CD4-positive, alpha-beta T cell (primary cell): Measurements from ENCODE around the gene CPNE4. TPM values are rescaled to one million over a fixed set of nuclear protein-coding genes. Genes with fewer than 3 reads are reported as not detected.

ENCODE experiments used
- ATAC-seq: fragments of 200-7000 bp; cut with Tn5 transposase; one replicate; pipeline ENCODE4 v1.10.0; 2022; ENCODE audit warnings: mild to moderate bottlenecking; ENCODE audit not compliant: poor library complexity
- CTCF ChIA-PET: fragments of 350-600 bp; sonication (Branson Sonifier 250); formaldehyde crosslinking; loops from one replicate; lab custom pipeline; 2021; ENCODE audit warnings: antibody characterized with exemption, inconsistent platforms; lab: Charles Lee
- POLR2A ChIA-PET: fragments of 350-600 bp; sonication (Branson Sonifier 250); formaldehyde crosslinking; loops from one replicate; lab custom pipeline; 2021; ENCODE audit warnings: antibody characterized with exemption, inconsistent platforms; lab: Charles Lee
- DNase-seq, 14 experiments: peaks; one replicate each; pipeline ENCODE4 v3.0.0-alpha.2; 2013 to 2020; ENCODE audit warnings: mixed read lengths in 2 of 14
- H3K27ac ChIP-seq, 2 donors: one replicate each; pipeline versions ENCODE4 v1.5.1 to v1.7.0; 2013; ENCODE audit warnings: low read length in 2 of 2, low read depth in 1 of 2, mild to moderate bottlenecking in 1 of 2
- H3K27me3 ChIP-seq, 2 experiments: 1 replicate in 1 of 2; 2 replicates in 1 of 2; pipeline versions ENCODE4 v1.6.1 to v1.7.0; 2013; ENCODE audit warnings: low read length in 2 of 2, control low read depth in 1 of 2, mild to moderate bottlenecking in 1 of 2, moderate library complexity in 1 of 2; ENCODE audit not compliant: insufficient read depth in 2 of 2, control insufficient read depth in 1 of 2
- H3K36me3 ChIP-seq: one replicate; pipeline ENCODE4 v1.6.1; 2013; ENCODE audit warnings: low read length, control low read depth; ENCODE audit not compliant: insufficient read depth
- H3K4me1 ChIP-seq: one replicate; pipeline ENCODE4 v1.6.1; 2013; ENCODE audit warnings: low read length, control low read depth; ENCODE audit not compliant: insufficient read depth
- H3K4me3 ChIP-seq: one replicate; pipeline ENCODE4 v1.5.1; 2013; ENCODE audit warnings: mild to moderate bottlenecking, low read length, moderate library complexity
- H3K9me3 ChIP-seq, 2 experiments: 1 replicate in 1 of 2; 2 replicates in 1 of 2; pipeline versions ENCODE4 v1.6.1 to v1.7.0; 2013; ENCODE audit warnings: low read length in 2 of 2, mild to moderate bottlenecking in 2 of 2, control low read depth in 1 of 2, moderate library complexity in 1 of 2; ENCODE audit not compliant: control insufficient read depth in 1 of 2, insufficient read depth in 1 of 2
- H3K27ac Mint-ChIP-seq: one replicate; pipeline ENCODE4 v1.8.0; 2020; ENCODE audit warnings: mixed read lengths
- H3K27me3 Mint-ChIP-seq: one replicate; pipeline ENCODE4 v1.8.0; 2021; ENCODE audit warnings: mixed read lengths
- H3K36me3 Mint-ChIP-seq: one replicate; pipeline ENCODE4 v1.8.0; 2021; ENCODE audit warnings: low read depth, mixed read lengths
- H3K4me1 Mint-ChIP-seq: one replicate; pipeline ENCODE4 v1.8.0; 2021; ENCODE audit warnings: low read depth, mixed read lengths
- H3K4me3 Mint-ChIP-seq: one replicate; pipeline ENCODE4 v1.8.0; 2020; ENCODE audit warnings: mild to moderate bottlenecking, mixed read lengths
- H3K9me3 Mint-ChIP-seq: one replicate; pipeline ENCODE4 v1.8.0; 2020; ENCODE audit warnings: mixed read lengths
- CTCF ChIP-seq: fragments of 200-600 bp; IDR thresholded peaks from one replicate; pipeline ENCODE4 v1.8.0; 2022; ENCODE audit warnings: antibody characterized with exemption, mild to moderate bottlenecking
- intact Hi-C, 2 experiments: fragments of 100-400 bp; cut with DNase I in 1 of 2; cut with micrococcal nuclease in 1 of 2; formaldehyde crosslinking; loops; one replicate each; pipeline versions ENCODE4 v1.15.1 to v1.9.0; 2023 to 2025; cut with DNase I, micrococcal nuclease
- total RNA-seq, 174 experiments: library from RNA in 2 of 174; stranded (reverse) in 2 of 174; gene quantifications; one replicate each; pipeline ENCODE4 v1.2.3 and lab custom pipeline; 2021 to 2026

CPNE4 gene
- total RNA-seq, 2 experiments from 2014 or later: not detected

GRCh38 chr3:131933665-131934064 lies 101.1 kb downstream of the CPNE4 start:
- H3K27ac Mint-ChIP-seq: no peak overlapping the region
- peaks cover 3% of the 10 kb centered on the region for H3K9me3 Mint-ChIP-seq
- H3K27me3 Mint-ChIP-seq: no peaks in the 10 kb centered on the region
- CTCF ChIA-PET: no interaction called here
- H3K4me3 Mint-ChIP-seq: no peak overlapping the region
- POLR2A ChIA-PET: no interaction called here
- intact Hi-C loops: no loop called here
- no peaks in the 10 kb centered on the region for H3K36me3 Mint-ChIP-seq
- Histone ChIP-seq H3K4me3 (no peak overlapping the region), H3K36me3 (no peaks in the 10 kb centered on the region), H3K27me3 (no peaks in the 10 kb centered on the region), H3K4me1 (no peaks in the 10 kb centered on the region), H3K27ac (no peak overlapping the region), H3K9me3 (no peaks in the 10 kb centered on the region)
- no peak for TF ChIP-seq CTCF
- ATAC-seq (no peak), DNase-seq (no peak)
- H3K4me1 Mint-ChIP-seq: no peaks in the 10 kb centered on the region

- Histone ChIP-seq H3K27ac (no peak overlapping the region), H3K4me3 (no peak overlapping the region), H3K4me1 (no peaks in the 10 kb centered on the region), H3K36me3 (no peaks in the 10 kb centered on the region), H3K9me3 (no peaks in the 10 kb centered on the region), H3K27me3 (no peaks in the 10 kb centered on the region)
- CTCF ChIA-PET: no interaction called here
- no peak for DNase-seq
- Mint-ChIP-seq H3K4me1 (no peaks in the 10 kb centered on the region), H3K27me3 (peaks cover 9% of the 10 kb centered on the region), H3K36me3 (no peaks in the 10 kb centered on the region), H3K9me3 (no peaks in the 10 kb centered on the region), H3K27ac (no peak overlapping the region), H3K4me3 (no peak overlapping the region)
- no peak for TF ChIP-seq CTCF
- POLR2A ChIA-PET: no interaction called here
- intact Hi-C loops: no loop called here
- no peak for ATAC-seq
These were observed 106.2 kb downstream of the CPNE4 start for GRCh38 chr3:131928593-131928992.

GRCh38 chr3:131925571-131925970 lies 109.2 kb downstream of the CPNE4 start:
- H3K27ac Mint-ChIP-seq: no peak overlapping the region
- no peak for ATAC-seq
- Histone ChIP-seq H3K9me3 (no peaks in the 10 kb centered on the region), H3K4me3 (no peak overlapping the region), H3K27me3 (no peaks in the 10 kb centered on the region), H3K27ac (no peak overlapping the region), H3K4me1 (no peaks in the 10 kb centered on the region), H3K36me3 (no peaks in the 10 kb centered on the region)
- no peaks in the 10 kb centered on the region for H3K36me3 Mint-ChIP-seq
- intact Hi-C loops: no loop called here
- POLR2A ChIA-PET: no interaction called here
- H3K4me3 Mint-ChIP-seq: no peak overlapping the region
- no peak for TF ChIP-seq CTCF
- no peak for DNase-seq
- no peaks in the 10 kb centered on the region for H3K4me1 Mint-ChIP-seq
- H3K27me3 Mint-ChIP-seq: peaks cover 9% of the 10 kb centered on the region
- CTCF ChIA-PET: no interaction called here
- H3K9me3 Mint-ChIP-seq: no peaks in the 10 kb centered on the region
